ENCODE results near the gene ATP5F1D. TPM values are rescaled to one million over a fixed set of nuclear protein-coding genes. Genes with fewer than 3 reads are reported as not detected.

Gene ATP5F1D
- total and polyA plus RNA-seq, 2 donors (not counting 3 experiments of a cell fraction or from before 2014, with no cell fraction given), result 167 to 192 TPM

DNA sequence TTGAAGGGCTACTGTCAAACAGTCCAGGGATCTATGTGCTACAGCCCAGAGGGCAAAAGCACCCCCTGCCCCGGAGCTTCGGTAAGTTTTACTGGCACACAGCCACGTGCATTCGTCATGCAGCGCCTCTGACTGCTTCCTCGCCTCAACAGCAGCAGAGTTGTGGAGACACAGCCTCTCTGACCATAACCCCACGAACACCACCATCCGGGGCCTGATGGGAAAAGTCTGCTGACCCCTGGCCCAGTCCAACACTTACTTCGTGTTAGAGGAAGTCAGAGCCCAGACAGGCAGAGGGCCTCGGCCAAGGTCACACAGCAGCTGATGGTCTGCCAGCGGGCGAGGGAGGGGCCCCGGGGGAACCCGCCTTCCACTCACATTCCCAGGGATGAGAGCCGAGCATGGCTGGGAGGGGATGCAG lies 8.9 kb upstream of the ATP5F1D start:
- dilution Hi-C loops (cut with MboI; ENCODE audit: extremely low pct_ligation_motif_present, low sequenced_read_pairs) (no loop called here), intact Hi-C loops (cut with micrococcal nuclease) (no loop called here)
- no TSS peak for BruUV-seq (replicated peaks)
- CTCF ChIA-PET, result interaction anchor here (0.7 to 1.6 kb wide), 4 partner anchors 10 to 172 kb away, joined by 3 to 7 read pairs (median 4); no protein-coding TSS in a partner anchor
- H3K79me2 ChIP-seq (ENCODE audit: control insufficient read depth, insufficient read depth, low read length), result no peaks in the 10 kb centered on the region
- no peak overlapping the region for H2AFZ ChIP-seq (ENCODE audit: low read depth, low read length)
- TF ChIP-seq MYC (IDR thresholded peaks at IDR 0.05; ENCODE audit: low read depth, low read length) (no peak), FOS (IDR thresholded peaks at IDR 0.05; ENCODE audit: borderline replicate concordance, insufficient read depth, low read length) (no peak), EZH2 (IDR thresholded peaks at IDR 0.05; ENCODE audit: borderline replicate concordance, low read depth, low read length, severe bottlenecking) (no peak), GATA2 (IDR thresholded peaks at IDR 0.05; ENCODE audit: insufficient read depth, insufficient read length, low read depth, low read length) (no peak), POLR2AphosphoS5 (IDR thresholded peaks at IDR 0.05; ENCODE audit: insufficient read depth, low read depth, low read length) (no peak)
- TF ChIP-seq, protein P1, sequence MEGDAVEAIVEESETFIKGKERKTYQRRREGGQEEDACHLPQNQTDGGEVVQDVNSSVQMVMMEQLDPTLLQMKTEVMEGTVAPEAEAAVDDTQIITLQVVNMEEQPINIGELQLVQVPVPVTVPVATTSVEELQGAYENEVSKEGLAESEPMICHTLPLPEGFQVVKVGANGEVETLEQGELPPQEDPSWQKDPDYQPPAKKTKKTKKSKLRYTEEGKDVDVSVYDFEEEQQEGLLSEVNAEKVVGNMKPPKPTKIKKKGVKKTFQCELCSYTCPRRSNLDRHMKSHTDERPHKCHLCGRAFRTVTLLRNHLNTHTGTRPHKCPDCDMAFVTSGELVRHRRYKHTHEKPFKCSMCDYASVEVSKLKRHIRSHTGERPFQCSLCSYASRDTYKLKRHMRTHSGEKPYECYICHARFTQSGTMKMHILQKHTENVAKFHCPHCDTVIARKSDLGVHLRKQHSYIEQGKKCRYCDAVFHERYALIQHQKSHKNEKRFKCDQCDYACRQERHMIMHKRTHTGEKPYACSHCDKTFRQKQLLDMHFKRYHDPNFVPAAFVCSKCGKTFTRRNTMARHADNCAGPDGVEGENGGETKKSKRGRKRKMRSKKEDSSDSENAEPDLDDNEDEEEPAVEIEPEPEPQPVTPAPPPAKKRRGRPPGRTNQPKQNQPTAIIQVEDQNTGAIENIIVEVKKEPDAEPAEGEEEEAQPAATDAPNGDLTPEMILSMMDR (IDR thresholded peaks at IDR 0.05; ENCODE audit: extremely low read depth in 1 of 2, insufficient read depth in 1 of 2, low read depth in 1 of 2, low read length in 2 of 2), result no peak
- TF ChIP-seq, protein P2, sequence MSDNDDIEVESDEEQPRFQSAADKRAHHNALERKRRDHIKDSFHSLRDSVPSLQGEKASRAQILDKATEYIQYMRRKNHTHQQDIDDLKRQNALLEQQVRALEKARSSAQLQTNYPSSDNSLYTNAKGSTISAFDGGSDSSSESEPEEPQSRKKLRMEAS (IDR thresholded peaks at IDR 0.05; ENCODE audit: insufficient read depth, insufficient read length), result no peak
- DNase-seq (ENCODE audit: low read depth, low spot score), result peak; percentile 54
- no peak overlapping the region for H3K9ac ChIP-seq (replicated peaks; ENCODE audit: extremely low read depth, insufficient read depth, low read length)
- no peaks in the 10 kb centered on the region for H3K9me1 ChIP-seq (replicated peaks; ENCODE audit: control insufficient read depth, extremely low read depth, insufficient read depth, low read length)
- peaks cover 10% of the 10 kb centered on the region for H3K4me1 ChIP-seq (ENCODE audit: control insufficient read depth, extremely low read depth, insufficient read depth, low read length)
- no peaks in the 10 kb centered on the region for H4K20me1 ChIP-seq (replicated peaks; ENCODE audit: control insufficient read depth, extremely low read depth, insufficient read depth, low read length)
- no peaks in the 10 kb centered on the region for H3K9me3 ChIP-seq (replicated peaks; ENCODE audit: control insufficient read depth, insufficient read depth, low read length)
- no peaks in the 10 kb centered on the region for H3K27me3 ChIP-seq (ENCODE audit: control insufficient read depth in 2 of 2, insufficient read depth in 2 of 2, low read length in 2 of 2)
- POLR2A ChIA-PET, result no interaction called here
- H3K4me3 ChIP-seq (replicated peaks in 1 of 3; ENCODE audit: insufficient read depth in 1 of 3, low read depth in 1 of 3, low read length in 3 of 3), result no peak overlapping the region
- FAIRE-seq, result peak; percentile 58
- H3K36me3 ChIP-seq (ENCODE audit: control insufficient read depth in 2 of 2, extremely low read depth in 1 of 2, insufficient read depth in 2 of 2, low read length in 2 of 2), result peaks cover 0 to 18% of the 10 kb centered on the region in 2 experiments
- no peak overlapping the region for H3K4me2 ChIP-seq (ENCODE audit: insufficient read depth, low read length)
- no peak overlapping the region for H3K27ac ChIP-seq (ENCODE audit: insufficient read depth, low read depth, low read length)

All from endothelial cell of umbilical vein (primary cell).